Measurements from ENCODE around the gene GORASP1.

GORASP1 gene

DNA sequence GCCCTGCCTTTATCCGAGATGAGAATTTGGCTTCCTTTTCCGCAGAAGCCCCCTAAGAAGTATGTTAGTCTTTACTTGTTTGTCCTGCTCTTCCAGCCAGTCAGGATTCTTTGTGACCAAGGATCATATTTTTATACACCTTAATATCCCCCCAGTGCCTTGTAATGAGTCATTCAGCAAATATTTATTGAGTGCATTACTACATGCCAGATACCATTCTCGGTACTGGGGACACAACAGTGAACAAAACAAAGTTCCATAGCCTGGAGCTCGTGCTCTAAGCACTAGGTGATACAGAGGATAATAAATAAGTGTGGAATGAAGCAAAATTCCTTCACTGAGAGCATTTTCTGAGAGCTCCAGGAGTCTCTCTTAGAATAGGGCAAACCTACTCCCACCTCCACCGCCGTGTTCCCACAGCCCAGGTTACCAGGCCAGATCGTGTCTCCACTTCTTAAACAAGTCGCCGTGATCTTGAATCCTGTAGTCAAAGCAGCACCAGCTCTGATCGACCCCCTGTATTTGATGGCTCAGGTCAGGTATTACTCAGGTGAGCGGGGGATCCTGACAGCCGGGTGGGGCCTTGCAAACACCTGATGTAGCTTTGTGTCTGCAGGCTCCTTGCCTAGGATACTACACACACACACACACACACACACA, 18.5 kb upstream of the GORASP1 start:
- no peak for DNase-seq (ENCODE audit: low spot score)

DNA sequence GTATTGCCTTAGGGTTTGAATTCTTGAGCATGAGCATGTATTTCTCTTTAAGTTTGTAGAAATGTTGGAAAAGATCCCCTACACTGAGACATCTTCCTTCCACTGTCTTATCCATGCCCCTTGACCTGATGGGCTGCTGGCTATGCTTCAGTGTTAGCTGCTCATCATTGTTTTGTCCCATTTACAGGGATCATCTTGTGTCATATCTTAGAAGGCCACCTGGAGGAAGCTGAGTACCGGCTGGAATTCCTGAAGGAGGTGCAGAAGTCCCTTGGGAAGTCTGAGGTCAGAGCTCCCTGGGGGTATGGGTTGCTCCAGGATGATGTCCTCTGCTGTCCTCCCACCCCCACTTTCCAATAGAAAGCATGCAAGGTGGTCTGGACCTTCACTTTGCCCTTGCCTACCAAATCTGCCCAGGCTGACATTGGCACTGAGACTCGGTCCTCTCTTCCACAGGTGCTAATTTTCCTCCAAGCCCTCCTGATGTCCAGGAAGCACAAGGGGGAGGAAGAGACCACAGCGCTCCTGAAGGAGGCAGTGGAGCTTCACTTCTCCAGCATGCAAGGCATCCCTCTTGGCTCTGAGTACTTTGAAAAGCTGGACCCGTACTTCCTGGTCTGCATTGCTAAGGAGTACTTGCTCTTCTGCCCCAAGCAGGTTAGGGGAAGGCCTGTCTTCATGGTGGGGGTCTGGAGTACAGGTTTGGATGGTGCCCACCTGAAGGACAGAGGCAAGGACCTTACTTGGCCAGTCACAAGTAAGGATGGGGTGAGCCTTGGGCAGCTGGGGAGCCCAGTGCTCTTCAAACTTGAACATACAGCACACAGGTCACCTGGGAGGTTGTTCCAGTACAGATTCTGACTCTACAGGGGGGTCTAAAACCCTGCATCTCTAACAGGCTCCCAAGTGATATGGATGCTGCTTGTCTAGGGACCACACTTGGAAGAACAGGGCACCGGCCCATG, 17.7 kb upstream of the GORASP1 start:
- DNase-seq (ENCODE audit: low spot score) = no peak

GRCh38 chr3:39122813-39123212, 15.4 kb upstream of the GORASP1 start:
- no peak for DNase-seq (ENCODE audit: low spot score)

DNA sequence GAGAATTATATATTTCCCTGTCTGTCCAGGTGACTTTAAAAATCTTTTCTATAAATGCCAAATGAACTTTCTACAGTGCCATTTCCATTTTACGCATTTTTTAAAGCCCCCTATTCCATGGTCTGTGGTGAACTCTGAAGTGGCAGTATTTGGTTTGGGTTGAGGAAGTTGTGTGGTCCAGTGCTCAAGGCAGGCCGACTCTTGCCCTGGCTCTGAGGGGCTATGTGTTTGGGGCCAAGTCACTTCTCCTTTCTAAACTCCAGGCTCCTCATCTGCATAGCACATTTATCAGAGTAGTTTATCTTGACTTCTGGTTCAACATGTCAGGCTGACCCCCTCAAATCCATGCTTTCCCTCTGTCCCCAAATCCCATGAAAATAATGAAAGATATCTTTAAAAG, 14.2 kb upstream of the GORASP1 start:
- no peak for DNase-seq (ENCODE audit: low spot score)

DNA sequence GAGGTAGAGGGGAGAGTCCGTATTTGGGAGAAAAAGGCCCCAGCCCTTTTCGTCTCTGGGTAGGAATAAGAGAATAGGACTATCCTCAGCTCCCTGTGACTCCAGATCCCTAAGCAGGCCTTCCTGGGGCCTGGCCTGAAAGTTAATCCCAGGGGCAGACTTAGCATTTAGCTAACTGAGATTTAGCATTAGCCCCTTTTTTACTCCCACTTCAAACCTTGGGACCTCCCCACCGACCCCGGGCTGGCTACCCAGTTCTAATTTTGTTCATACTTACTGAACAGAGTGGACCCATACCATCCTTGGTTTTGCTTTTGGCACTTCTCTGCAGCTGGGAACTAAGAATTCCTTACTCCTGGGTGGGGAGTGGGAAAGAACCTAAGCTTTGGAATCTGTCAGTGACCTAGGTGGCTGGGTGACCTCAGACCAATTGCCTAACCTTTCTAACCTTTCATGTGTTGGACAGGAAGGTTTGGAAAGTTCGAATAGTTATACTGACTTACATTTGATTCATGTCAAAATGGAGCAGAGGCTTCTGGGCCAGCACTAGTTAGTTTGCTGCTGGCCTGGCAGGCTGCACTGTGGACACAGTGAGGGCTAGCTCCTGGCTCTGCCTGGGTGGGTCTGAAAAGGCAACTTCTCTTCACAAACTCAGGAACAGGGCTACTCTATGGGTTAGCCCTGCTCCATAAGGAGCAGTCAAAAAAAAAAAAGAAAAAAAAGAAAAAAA, 11.7 kb upstream of the GORASP1 start:
- no peak for DNase-seq (ENCODE audit: low spot score)

GRCh38 chr3:39118079-39118478, 10.7 kb upstream of the GORASP1 start:
- DNase-seq (ENCODE audit: low spot score) = no peak

DNA sequence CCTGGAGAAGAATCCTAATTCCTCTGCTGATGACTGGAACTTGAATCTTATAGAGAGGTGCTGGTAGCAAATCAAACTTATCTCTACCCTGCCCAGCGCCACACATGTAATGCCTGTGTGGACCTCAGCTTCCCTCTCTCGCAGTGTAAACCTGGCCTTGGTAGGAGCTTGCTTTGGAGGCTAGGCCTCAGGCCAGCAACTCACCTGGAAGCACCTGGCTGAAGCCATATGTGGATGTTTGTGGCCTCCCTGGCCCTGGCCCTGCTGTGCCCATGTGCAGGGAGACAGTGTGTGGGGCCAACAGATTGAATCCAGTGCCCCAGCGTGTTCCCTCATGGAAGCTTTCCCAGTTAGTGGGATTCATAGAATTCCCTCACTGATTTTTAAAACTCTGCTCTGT, 8.4 kb upstream of the GORASP1 start:
- DNase-seq (ENCODE audit: low spot score) = no peak

- no peak for DNase-seq (ENCODE audit: low spot score)
Observed at GRCh38 chr3:39114456-39114855, 7.0 kb upstream of the GORASP1 start.

- DNase-seq (ENCODE audit: low spot score) = no peak
Observed at GRCh38 chr3:39113291-39113690, 5.9 kb upstream of the GORASP1 start.

DNA sequence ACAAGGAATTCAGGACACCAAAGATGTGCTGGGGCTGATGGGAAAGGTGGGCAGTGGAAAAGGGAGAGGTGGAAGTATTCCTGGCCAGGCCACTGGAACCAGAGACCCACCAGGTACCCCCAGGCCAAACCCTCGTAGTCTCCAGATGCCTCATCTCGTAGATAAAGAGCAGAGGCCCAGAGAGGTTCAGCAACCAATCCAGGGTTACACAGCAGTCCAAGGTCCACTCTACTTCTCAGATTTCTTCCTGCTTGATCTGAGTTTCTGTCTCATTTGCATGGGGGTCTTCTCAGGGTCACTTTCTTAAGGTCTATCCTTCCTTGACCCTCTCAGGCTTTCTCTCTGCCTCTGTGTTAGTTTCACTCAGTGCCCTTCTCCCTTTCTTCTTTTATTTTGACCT, 5.1 kb upstream of the GORASP1 start:
- DNase-seq (ENCODE audit: low spot score) = no peak

DNA sequence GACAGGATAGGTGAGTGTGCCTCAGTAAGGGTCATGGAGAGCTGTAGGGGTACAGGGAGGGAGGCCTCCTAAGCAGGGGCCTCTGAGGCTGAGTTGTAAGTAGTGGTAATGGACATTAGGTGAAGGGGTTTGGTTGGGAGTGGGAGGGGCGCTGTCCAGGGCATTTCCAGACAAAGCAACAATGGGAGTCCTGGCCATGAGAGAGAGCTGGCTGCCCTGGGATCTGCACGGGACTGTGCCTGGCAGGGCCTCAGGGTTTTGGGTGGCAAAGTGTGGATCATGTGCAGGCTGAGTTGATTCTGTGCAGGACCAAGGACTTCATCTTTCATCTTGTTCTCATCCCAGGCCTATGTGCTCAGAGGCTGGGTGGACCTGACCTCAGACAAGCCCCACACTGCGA, 4.7 kb upstream of the GORASP1 start:
- no peak for DNase-seq (ENCODE audit: low spot score)

DNA sequence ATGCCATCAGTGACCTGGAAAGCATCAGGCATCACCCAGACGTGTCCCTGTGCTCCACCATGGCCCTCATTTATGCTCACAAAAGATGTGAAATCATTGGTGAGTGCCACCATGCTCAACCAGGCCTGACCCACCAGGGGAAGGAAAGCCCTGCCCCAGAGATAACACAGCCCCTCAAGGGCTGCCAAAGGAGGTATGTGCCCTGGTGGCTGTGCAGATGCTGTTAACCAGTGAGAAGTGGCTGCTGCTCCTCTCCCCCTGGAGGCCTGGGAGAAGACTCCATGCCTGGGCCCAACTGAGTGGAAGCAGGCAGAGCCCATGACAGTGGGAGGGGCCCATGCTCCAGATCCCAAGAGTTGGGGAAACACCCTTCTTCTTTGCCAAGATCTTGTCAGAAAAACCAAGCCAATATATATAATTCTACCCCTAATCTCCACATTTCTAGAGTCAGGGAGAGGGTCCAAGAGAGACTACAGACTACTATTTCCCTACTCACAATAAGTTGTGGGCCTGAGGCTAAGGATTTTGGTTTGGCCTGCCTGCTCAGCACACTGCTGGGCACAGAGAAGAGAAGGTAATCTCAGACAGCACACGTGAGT, 2.7 kb upstream of the GORASP1 start:
- DNase-seq (ENCODE audit: low spot score) = no peak

DNA sequence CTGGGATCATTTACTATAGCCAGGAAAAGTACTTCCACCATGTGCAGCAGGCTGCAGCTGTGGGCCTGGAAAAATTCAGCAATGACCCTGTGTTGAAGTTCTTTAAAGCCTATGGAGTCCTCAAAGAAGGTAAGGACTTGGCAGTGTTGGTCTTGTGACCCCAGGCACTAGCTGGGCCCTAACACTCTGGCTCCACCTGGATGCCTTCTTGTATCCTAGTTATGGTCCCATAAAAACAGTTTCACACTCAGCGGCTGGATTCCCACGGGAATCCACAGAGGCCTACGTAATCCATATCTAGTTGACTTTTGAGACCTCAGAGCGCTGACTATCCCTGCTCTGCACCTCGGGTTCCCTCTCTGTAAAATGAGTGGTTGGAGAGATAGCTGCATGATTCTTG, 1.7 kb upstream of the GORASP1 start:
- no peak for DNase-seq (ENCODE audit: low spot score)

GRCh38 chr3:39108200-39108710, 828 bp upstream of the GORASP1 start:
- peak; percentile 68 for DNase-seq (ENCODE audit: low spot score)

- no peak for DNase-seq (ENCODE audit: low spot score)
Observed at GRCh38 chr3:39106851-39107387, 508 bp downstream of the GORASP1 start.

DNA sequence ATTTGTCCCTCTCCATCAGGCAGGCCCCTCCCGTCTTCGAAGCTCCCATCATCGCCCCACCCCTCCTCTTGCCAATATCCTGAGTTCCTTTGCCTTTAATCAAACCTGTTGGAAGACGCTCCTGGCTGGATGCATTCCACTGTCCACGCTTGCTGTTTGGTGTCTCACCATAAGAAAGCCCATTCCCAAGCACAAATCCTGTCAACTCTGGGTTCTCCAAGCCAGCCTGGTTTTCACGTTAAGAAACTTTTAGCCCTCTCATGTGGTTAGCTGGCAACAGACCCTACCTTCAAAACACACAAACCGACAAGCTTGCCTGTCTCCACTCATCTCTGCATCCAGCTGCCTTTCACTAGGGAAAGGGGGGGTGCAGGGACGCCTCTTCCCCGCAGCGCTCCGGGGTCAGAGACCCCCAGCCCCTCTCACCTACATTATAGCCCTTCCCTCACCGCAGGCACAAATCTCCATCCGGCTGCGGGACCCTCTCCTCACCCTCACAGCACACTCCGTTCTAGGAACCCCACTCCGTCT, 1.1 kb downstream of the GORASP1 start:
- no peak for DNase-seq (ENCODE audit: low spot score)

GRCh38 chr3:39105687-39106063, 1.8 kb downstream of the GORASP1 start:
- no peak for DNase-seq (ENCODE audit: low spot score)

- no peak for DNase-seq (ENCODE audit: low spot score)
Observed at GRCh38 chr3:39104961-39105686, 2.3 kb downstream of the GORASP1 start.

DNA sequence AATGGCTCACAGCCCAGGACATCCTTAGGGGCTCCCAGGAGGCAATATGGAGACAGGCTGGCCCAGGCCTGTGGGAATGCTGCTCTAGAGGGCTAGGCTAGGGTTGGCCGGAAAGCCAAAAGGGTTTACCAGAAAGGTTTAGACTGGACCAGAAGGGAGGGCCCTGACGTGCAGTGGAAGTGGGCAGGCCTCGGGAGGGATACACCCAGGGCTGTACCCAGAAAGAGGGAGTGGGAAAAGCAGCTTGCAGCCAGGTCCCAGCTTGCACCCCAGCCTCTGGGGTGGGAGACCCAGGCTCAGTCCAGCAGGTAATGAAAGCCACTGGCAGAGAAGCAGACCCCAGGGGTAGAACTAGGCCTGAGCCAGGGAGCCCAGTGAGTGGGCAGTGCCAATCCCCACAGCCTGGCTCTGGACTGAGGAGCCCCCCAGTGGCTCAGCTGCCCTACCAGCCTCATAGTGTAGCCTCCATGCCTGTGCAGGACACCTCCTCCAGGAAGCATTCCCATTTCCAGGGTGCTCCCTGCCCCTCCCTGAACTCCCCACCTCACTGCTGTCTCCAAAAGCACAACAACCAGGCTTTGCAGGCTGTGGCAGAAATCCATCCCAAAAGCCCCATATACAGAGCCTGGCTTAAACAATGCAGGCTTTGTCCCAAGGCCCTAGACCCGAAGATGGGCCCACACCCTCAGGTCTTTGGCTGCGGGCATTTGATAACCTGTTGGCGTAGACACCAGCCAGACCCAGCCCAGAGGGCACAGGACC, 3.5 kb downstream of the GORASP1 start:
- peak; percentile 61 for DNase-seq (ENCODE audit: low spot score)

- DNase-seq (ENCODE audit: low spot score) = no peak
Observed at GRCh38 chr3:39103324-39103693, 4.1 kb downstream of the GORASP1 start.
